ENCODE results near the gene HES6.

Gene HES6

GRCh38 chr2:238239863-238240756, at the start of gene HES6:
HES6 (minus strand) TSS chr2:238240038; CDS start chr2:238239905, 133 bp downstream.
- intact Hi-C loops (cut with DNase I): no loop called here
- peak; percentile 70 to 95 (median 88) for DNase-seq

GRCh38 chr2:238289574-238289973, 49.7 kb upstream of the HES6 start:
- no peak for DNase-seq
- intact Hi-C loops (cut with DNase I): loop anchor here (2.0 kb wide), 1 partner anchor 31 kb away; the partner anchor contains the start of gene TRAF3IP1

GRCh38 chr2:238288650-238289573, 49.1 kb upstream of the HES6 start:
- DNase-seq: peak; percentile 94 to 100 (median 98)
- intact Hi-C loops (cut with DNase I): loop anchor here (2.0 kb wide), 1 partner anchor 32 kb away; the partner anchor contains the start of gene TRAF3IP1

- intact Hi-C loops (cut with DNase I): loop anchor here (2.0 kb wide), 1 partner anchor 33 kb away; the partner anchor contains the start of gene TRAF3IP1
These were observed 48.2 kb upstream of the HES6 start, which contains the start of gene PER2 for GRCh38 chr2:238287737-238288649. PER2 (minus strand) TSS chr2:238288610; CDS start chr2:238277936, 10,674 bp downstream.

GRCh38 chr2:238286987-238287736, 47.3 kb upstream of the HES6 start:
- intact Hi-C loops (cut with DNase I): no loop called here
- peak in 40 of 42 donors; percentile 31 to 90 (median 72) for DNase-seq

More at GRCh38 chr2:238287737-238288649, 48.2 kb upstream of the HES6 start, which contains the start of gene PER2:
- peak in 24 of 42 donors; percentile 8 to 70 (median 37) for DNase-seq

GRCh38 chr2:238286551-238286950, 46.7 kb upstream of the HES6 start:
- DNase-seq: peak in 7 of 42 donors; percentile 36 to 61 (median 50)
- intact Hi-C loops (cut with DNase I): no loop called here

- intact Hi-C loops (cut with DNase I): no loop called here
- no peak for DNase-seq
These were observed 46.3 kb upstream of the HES6 start for GRCh38 chr2:238286095-238286494.

- intact Hi-C loops (cut with DNase I): no loop called here
- DNase-seq: peak in 13 of 42 donors; percentile 8 to 62 (median 41)
These were observed 45.8 kb upstream of the HES6 start for GRCh38 chr2:238285653-238286082.

- intact Hi-C loops (cut with DNase I): no loop called here
- DNase-seq: no peak
These were observed 45.1 kb upstream of the HES6 start for GRCh38 chr2:238284802-238285515.

- DNase-seq: no peak
- intact Hi-C loops (cut with DNase I): no loop called here
These were observed 43.3 kb upstream of the HES6 start for GRCh38 chr2:238282861-238283738.

- no peak for DNase-seq
- intact Hi-C loops (cut with DNase I): no loop called here
These were observed 42.1 kb upstream of the HES6 start for GRCh38 chr2:238281826-238282480.

GRCh38 chr2:238280083-238280825, 40.4 kb upstream of the HES6 start:
- intact Hi-C loops (cut with DNase I): no loop called here
- DNase-seq: no peak

GRCh38 chr2:238279324-238279682, 39.5 kb upstream of the HES6 start:
- intact Hi-C loops (cut with DNase I): no loop called here
- no peak for DNase-seq

- DNase-seq: no peak
- intact Hi-C loops (cut with DNase I): no loop called here
These were observed 38.9 kb upstream of the HES6 start for GRCh38 chr2:238278626-238279323.
